K562 (cell line): Measurements from ENCODE around the gene TBXAS1. TPM values are rescaled to one million over a fixed set of nuclear protein-coding genes. Genes with fewer than 3 reads are reported as not detected.

Experiments used
- ATAC-seq: fragments of 200-7000 bp; cut with Tn5 transposase; 3 replicates; pipeline ENCODE4 v1.9.1; 2020; ENCODE audit warnings: moderate library complexity
- BruUV-seq: library from RNA; stranded (reverse); fragments of 400-500 nt; replicated peaks from 2 replicates; lab custom pipeline; 2021; lab: Mats Ljungman, UMichigan
- CTCF ChIA-PET: fragments of 300-600 bp; formaldehyde crosslinking; extraction: SDS; loops from one replicate; lab custom pipeline; 2021; ENCODE audit warnings: low intra/inter-chr PET ratio; lab: Yijun Ruan, JAX
- POLR2A ChIA-PET: fragments of 300-600, 350-650 bp; sonication (Branson Sonifier 250); formaldehyde crosslinking; extraction: SDS; loops from one replicate; lab custom pipeline; 2021; ENCODE audit warnings: antibody characterized with exemption, inconsistent platforms; lab: Yijun Ruan, JAX
- DNase-seq, 4 experiments: peaks; one replicate each; pipeline versions ENCODE4 v3.0.0 to v3.0.0-alpha.2; 2011 to 2018; ENCODE audit warnings: low spot score in 3 of 4, mixed read lengths in 3 of 4; ENCODE audit errors: extremely low read depth in 1 of 4
- FAIRE-seq: peaks from 2 replicates; lab custom pipeline; 2011; peaks lifted over from hg19 to GRCh38; lab: Jason Lieb, UNC
- H2AFZ ChIP-seq: 2 replicates; pipeline ENCODE4 v1.6.0; 2011; ENCODE audit warnings: low read depth, low read length, control low read depth, inconsistent platforms
- H3K27ac ChIP-seq: fragments of 200-600 bp; 3 replicates; pipeline ENCODE4 v1.8.0; 2011; ENCODE audit warnings: low read depth, mild to moderate bottlenecking, control low read depth, inconsistent platforms, low read length, moderate library complexity, mixed read lengths; ENCODE audit errors: extremely low read depth
- H3K27me3 ChIP-seq, 2 experiments: fragments of 300-600 bp in 1 of 2; 2 replicates in 1 of 2; 3 replicates in 1 of 2; pipeline versions ENCODE4 v1.6.0 to v1.8.0; 2011; ENCODE audit warnings: inconsistent platforms in 2 of 2, low read length in 2 of 2, mild to moderate bottlenecking in 1 of 2, mixed read lengths in 1 of 2, moderate library complexity in 1 of 2; ENCODE audit not compliant: control insufficient read depth in 2 of 2, insufficient read depth in 2 of 2
- H3K36me3 ChIP-seq: fragments of 300-600 bp; 3 replicates; pipeline ENCODE4 v1.8.0; 2011; ENCODE audit warnings: mild to moderate bottlenecking, low read length, inconsistent platforms; ENCODE audit not compliant: control insufficient read depth, insufficient read depth
- H3K4me1 ChIP-seq, 2 experiments: fragments of 200-600 bp in 1 of 2; replicated peaks in 1 of 2; 2 replicates in 1 of 2; 3 replicates in 1 of 2; pipeline versions ENCODE4 v1.5.1 to v1.8.0; 2011; ENCODE audit warnings: inconsistent platforms in 2 of 2, low read length in 2 of 2, mild to moderate bottlenecking in 1 of 2, mixed read lengths in 1 of 2, moderate library complexity in 1 of 2; ENCODE audit not compliant: control insufficient read depth in 2 of 2, insufficient read depth in 2 of 2
- H3K4me2 ChIP-seq: 2 replicates; pipeline ENCODE4 v1.6.1; 2011; ENCODE audit warnings: low read length, control low read depth, inconsistent platforms, mixed read lengths; ENCODE audit not compliant: insufficient read depth
- H3K4me3 ChIP-seq: fragments of 200-600 bp; sonication (generic), shearing (Covaris generic); 2 replicates; pipeline ENCODE4 v1.5.1; 2016; ENCODE audit warnings: control low read depth, inconsistent platforms
- H3K79me2 ChIP-seq: fragments of 200-600 bp; 3 replicates; pipeline ENCODE4 v1.8.0; 2011; ENCODE audit warnings: low read length, inconsistent platforms; ENCODE audit not compliant: control insufficient read depth, insufficient read depth
- H3K9ac ChIP-seq, 2 experiments: 2 replicates each; pipeline versions ENCODE4 v1.6.0 to v1.6.1; 2011; ENCODE audit warnings: low read depth in 2 of 2, low read length in 2 of 2, control low read depth in 1 of 2, inconsistent platforms in 1 of 2, mild to moderate bottlenecking in 1 of 2, mixed read lengths in 1 of 2; ENCODE audit not compliant: insufficient read depth in 1 of 2
- H3K9me1 ChIP-seq: one replicate; pipeline ENCODE4 v1.6.0; 2011; ENCODE audit warnings: inconsistent platforms, mild to moderate bottlenecking, low read length, moderate library complexity; ENCODE audit not compliant: control insufficient read depth, insufficient read depth
- H3K9me3 ChIP-seq: replicated peaks from 2 replicates; pipeline ENCODE4 v1.5.1; 2011; ENCODE audit warnings: low read depth, low read length, inconsistent platforms; ENCODE audit not compliant: control insufficient read depth, insufficient read depth
- H4K20me1 ChIP-seq: replicated peaks from 2 replicates; pipeline ENCODE4 v1.6.1; 2011; ENCODE audit warnings: low read length, inconsistent platforms, mixed read lengths; ENCODE audit not compliant: control insufficient read depth, insufficient read depth
- ARHGAP35 ChIP-seq: fragments of 450-650 bp; IDR thresholded peaks from 2 replicates; pipeline ENCODE4 v1.6.1; 2018; ENCODE audit not compliant: partially characterized antibody
- ARID1B ChIP-seq: fragments of 450-650 bp; IDR thresholded peaks from 2 replicates; pipeline ENCODE4 v1.6.1; 2016; ENCODE audit warnings: antibody characterized with exemption, mild to moderate bottlenecking, inconsistent platforms
- CBFA2T3 ChIP-seq: fragments of 450-650 bp; IDR thresholded peaks from 2 replicates; pipeline ENCODE4 v1.6.1; 2017
- CGGBP1 ChIP-seq: fragments of 250-450 bp; sonication (Bioruptor Pico); IDR thresholded peaks from 2 replicates; pipeline ENCODE4 v1.9.0; 2021; ENCODE audit warnings: mild to moderate bottlenecking
- EZH2 ChIP-seq: IDR thresholded peaks from 2 replicates; pipeline ENCODE4 v1.6.1; 2012; ENCODE audit warnings: low read depth, mild to moderate bottlenecking, inconsistent platforms, low read length, borderline replicate concordance
- GATA2 ChIP-seq: sonication (generic); formaldehyde crosslinking; IDR thresholded peaks from 2 replicates; pipeline ENCODE4 v1.4.0; 2020; ENCODE audit warnings: mild to moderate bottlenecking, missing genetic modification reagents
- RAD51 ChIP-seq: fragments of 450-650 bp; IDR thresholded peaks from 2 replicates; pipeline ENCODE4 v1.7.1; 2016; ENCODE audit warnings: low read depth, mild to moderate bottlenecking, borderline replicate concordance
- RBM25 ChIP-seq: fragments of 200-400 bp; formaldehyde crosslinking; IDR thresholded peaks from 2 replicates; pipeline ENCODE4 v1.6.1; 2018; ENCODE audit warnings: low read length, low read depth, moderate library complexity; ENCODE audit not compliant: severe bottlenecking
- SP1 ChIP-seq: sonication (generic); formaldehyde crosslinking; IDR thresholded peaks from 2 replicates; pipeline ENCODE4 v1.8.1; 2022; ENCODE audit warnings: mild to moderate bottlenecking, missing genetic modification reagents
- ZBTB11 ChIP-seq, 3 experiments: fragments of 200-800 bp in 1 of 3; fragments of 250-450 bp in 1 of 3; fragments of 450-650 bp in 1 of 3; sonication (Bioruptor Pico) in 1 of 3; sonication (Bioruptor generic) in 1 of 3; formaldehyde crosslinking in 1 of 3; IDR thresholded peaks; 2 replicates each; pipeline versions ENCODE4 v1.6.1 to v1.8.0; 2016 to 2022; ENCODE audit warnings: mild to moderate bottlenecking in 2 of 3, missing genetic modification characterization in 2 of 3, missing compliant biosample characterization in 1 of 3, moderate library complexity in 1 of 3
- ZFP30 ChIP-seq: fragments of 250-450 bp; sonication (Bioruptor Pico); IDR thresholded peaks from 2 replicates; pipeline ENCODE4 v1.8.0; 2022; ENCODE audit warnings: moderate library complexity, mild to moderate bottlenecking, inconsistent platforms, borderline replicate concordance
- ZNF175 ChIP-seq: fragments of 200-800 bp; sonication (Bioruptor generic); IDR thresholded peaks from 2 replicates; pipeline ENCODE4 v1.6.1; 2016; ENCODE audit warnings: low read depth, mild to moderate bottlenecking, missing genetic modification characterization, missing compliant biosample characterization
- WGBS: fragments of 100-300 bp; shearing (Covaris generic); methylation state at CpG from one replicate; pipeline ENCODE4 v1.1.6; 2016; ENCODE audit warnings: low coverage, mixed read lengths; ENCODE audit not compliant: insufficient coverage; ENCODE audit errors: missing lambda C conversion rate; 5-methylcytosine and 5-hydroxymethylcytosine counted together
- in situ Hi-C: fragments of 300-500 bp; cut with MboI; formaldehyde crosslinking; loops from 4 replicates; pipeline ENCODE4 v1.15.0; 2018; ENCODE audit warnings: inconsistent platforms, mixed read lengths
- intact Hi-C: fragments of 100-400 bp; cut with micrococcal nuclease; formaldehyde crosslinking; loops from 2 replicates; pipeline ENCODE4 v1.14.2; 2022
- polyA plus RNA-seq, 8 experiments: library from polyadenylated mRNA; depleted of rRNA in 4 of 8; stranded (reverse) in 5 of 8; unstranded in 3 of 8; fragments of >200 nt; fragmentation: Nextera tagmentation in 2 of 8; fragmentation: Illumina TruSeq in 1 of 8; extraction: Ambion mirVana in 2 of 8; extraction: Trizol in 1 of 8; gene quantifications; 2 replicates each; pipeline versions ENCODE4 v1.2.1 to v1.2.3, GENCODE V29; 2011 to 2014; ENCODE audit warnings: inconsistent platforms in 1 of 8, missing spikeins in 1 of 8
- total RNA-seq, 7 experiments: library from RNA; depleted of rRNA in 6 of 7; stranded (reverse); fragments of >200 nt in 6 of 7; fragmentation: Illumina TruSeq in 2 of 7; extraction: Trizol in 2 of 7; gene quantifications; 2 replicates each; pipeline versions ENCODE4 v1.2.1 to v1.2.3, GENCODE V29; 2011 to 2021; ENCODE audit warnings: low replicate concordance in 1 of 7
- TF ChIP-seq, protein P1 (sequence below): fragments of 450-650 bp; IDR thresholded peaks from one replicate; pipeline ENCODE4 v1.6.1; 2018; ENCODE audit warnings: mild to moderate bottlenecking, moderate library complexity; ENCODE audit not compliant: partially characterized antibody
- TF ChIP-seq, protein P2 (sequence below): fragments of 450-650 bp; formaldehyde crosslinking; IDR thresholded peaks from 2 replicates; pipeline ENCODE4 v1.4.0; 2020; ENCODE audit warnings: mild to moderate bottlenecking, moderate library complexity

TBXAS1 gene
- total and polyA plus RNA-seq, 9 of the 15 experiments (the other 6 are each of a cell fraction or from before 2014, with no cell fraction given) = 1.1 to 8.3 (median 1.9) TPM

GRCh38 chr7:140005341-140005740, 176.3 kb downstream of the TBXAS1 start:
- H3K4me2 ChIP-seq = peak overlapping the region; percentile 33; the same call in 1 of the 2 replicates
- H4K20me1 ChIP-seq = 0 out of 2 replicates have a peak, but pooled peaks cover 2% of the 10 kb centered on the region
- H3K27me3 ChIP-seq = peaks cover under 1 to 15% of the 10 kb centered on the region in 2 experiments; a peak in 3 of 5 replicates
- H3K27ac ChIP-seq = no peak overlapping the region
- POLR2A ChIA-PET = interaction anchor here (0.6 to 1.7 kb wide), 17 partner anchors 10 to 1573 kb away, joined by 3 to 13 read pairs (median 3); partner anchors contain the start of gene PARP12
- intact Hi-C loops = loop anchor here (2.0 to 5.0 kb wide), 3 partner anchors 169 to 647 kb away; no protein-coding TSS in a partner anchor
- H2AFZ ChIP-seq = no peak overlapping the region
- H3K4me1 ChIP-seq = peaks cover 10 to 11% of the 10 kb centered on the region in 2 experiments; a peak in 4 of 5 replicates
- DNase-seq (peak in 2 of 4 experiments; percentile 53 to 73), ATAC-seq (peak; percentile 41), FAIRE-seq (no peak)
- H3K9me1 ChIP-seq = no peaks in the 10 kb centered on the region
- BruUV-seq = no TSS peak
- no peak overlapping the region for H3K4me3 ChIP-seq
- CTCF ChIA-PET = interaction anchor here (1.6 to 3.9 kb wide), 2 partner anchors 360 to 386 kb away, joined by 5 to 42 read pairs; no protein-coding TSS in a partner anchor
- H3K9ac ChIP-seq = no peak overlapping the region
- no peaks in the 10 kb centered on the region for H3K9me3 ChIP-seq
- WGBS = 21% methylated on average over 7 of the region's 7 CpGs
- H3K36me3 ChIP-seq = no peaks in the 10 kb centered on the region
- no peaks in the 10 kb centered on the region for H3K79me2 ChIP-seq
- in situ Hi-C loops = no loop called here
- no peak for TF ChIP-seq GATA2 (CRISPR knock-in tag)
- TF ChIP-seq, protein P1, sequence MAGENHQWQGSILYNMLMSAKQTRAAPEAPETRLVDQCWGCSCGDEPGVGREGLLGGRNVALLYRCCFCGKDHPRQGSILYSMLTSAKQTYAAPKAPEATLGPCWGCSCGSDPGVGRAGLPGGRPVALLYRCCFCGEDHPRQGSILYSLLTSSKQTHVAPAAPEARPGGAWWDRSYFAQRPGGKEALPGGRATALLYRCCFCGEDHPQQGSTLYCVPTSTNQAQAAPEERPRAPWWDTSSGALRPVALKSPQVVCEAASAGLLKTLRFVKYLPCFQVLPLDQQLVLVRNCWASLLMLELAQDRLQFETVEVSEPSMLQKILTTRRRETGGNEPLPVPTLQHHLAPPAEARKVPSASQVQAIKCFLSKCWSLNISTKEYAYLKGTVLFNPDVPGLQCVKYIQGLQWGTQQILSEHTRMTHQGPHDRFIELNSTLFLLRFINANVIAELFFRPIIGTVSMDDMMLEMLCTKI = no peak
- TF ChIP-seq ZFP30 (CRISPR knock-in tag) = no peak
- 0 out of 2 replicates have a peak, but pooled peaks have one; percentile 8 for TF ChIP-seq CBFA2T3
- no peak for TF ChIP-seq RBM25
- no peak for TF ChIP-seq ZBTB11 (CRISPR knock-in tag; IDR thresholded peaks at IDR 0.05)
- no peak for TF ChIP-seq ARHGAP35
- TF ChIP-seq ARID1B = no peak
- TF ChIP-seq, protein P2, sequence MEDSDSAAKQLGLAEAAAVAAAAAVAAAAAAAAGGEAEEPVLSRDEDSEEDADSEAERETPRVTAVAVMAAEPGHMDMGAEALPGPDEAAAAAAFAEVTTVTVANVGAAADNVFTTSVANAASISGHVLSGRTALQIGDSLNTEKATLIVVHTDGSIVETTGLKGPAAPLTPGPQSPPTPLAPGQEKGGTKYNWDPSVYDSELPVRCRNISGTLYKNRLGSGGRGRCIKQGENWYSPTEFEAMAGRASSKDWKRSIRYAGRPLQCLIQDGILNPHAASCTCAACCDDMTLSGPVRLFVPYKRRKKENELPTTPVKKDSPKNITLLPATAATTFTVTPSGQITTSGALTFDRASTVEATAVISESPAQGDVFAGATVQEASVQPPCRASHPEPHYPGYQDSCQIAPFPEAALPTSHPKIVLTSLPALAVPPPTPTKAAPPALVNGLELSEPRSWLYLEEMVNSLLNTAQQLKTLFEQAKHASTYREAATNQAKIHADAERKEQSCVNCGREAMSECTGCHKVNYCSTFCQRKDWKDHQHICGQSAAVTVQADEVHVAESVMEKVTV (CRISPR knock-in tag) = no peak
- TF ChIP-seq EZH2 = no peak
- no peak for TF ChIP-seq SP1
- no peak for TF ChIP-seq RAD51
- no peak for TF ChIP-seq CGGBP1 (CRISPR knock-in tag)
- TF ChIP-seq ZNF175 (CRISPR knock-in tag) = 0 out of 2 replicates have a peak, but pooled peaks have one; percentile 26
